SU-DHL-6 (cell line): ENCODE results near the gene RGL4.

Experiments used
- H2AFZ ChIP-seq: fragments of 200-600 bp; sonication (generic); 2 replicates; pipeline ENCODE4 v1.6.1; 2014; ENCODE audit warnings: low read depth, mild to moderate bottlenecking, moderate library complexity, mixed read lengths, antibody characterized with exemption, low read length; ENCODE audit not compliant: severe bottlenecking
- H3F3A ChIP-seq: fragments of 200-600 bp; shearing (Covaris generic); 2 replicates; pipeline ENCODE4 v1.6.0; 2016; ENCODE audit warnings: antibody characterized with exemption, mild to moderate bottlenecking; ENCODE audit not compliant: insufficient read depth
- H3K27ac ChIP-seq: fragments of 200-600 bp; sonication (generic); 2 replicates; pipeline ENCODE4 v1.5.1; 2016; ENCODE audit warnings: low read depth, mild to moderate bottlenecking, low read length, moderate library complexity, mixed read lengths
- H3K27me3 ChIP-seq: fragments of 200-600 bp; sonication (generic), shearing (Covaris generic); 2 replicates; pipeline ENCODE4 v1.6.0; 2014; ENCODE audit warnings: mild to moderate bottlenecking, low read length
- H3K36me3 ChIP-seq: fragments of 200-600 bp; sonication (generic); 2 replicates; pipeline ENCODE4 v1.6.1; 2014; ENCODE audit warnings: mild to moderate bottlenecking, low read length, mixed read lengths
- H3K4me2 ChIP-seq: fragments of 300-600, 200-600 bp; shearing (Covaris generic), sonication (generic); 2 replicates; pipeline ENCODE4 v1.6.0; 2014; ENCODE audit warnings: low read length, low read depth, mild to moderate bottlenecking; ENCODE audit not compliant: poor library complexity, severe bottlenecking
- H3K4me3 ChIP-seq: fragments of 200-600 bp; sonication (generic); 2 replicates; pipeline ENCODE4 v1.5.1; 2014; ENCODE audit warnings: antibody characterized with exemption, low read length, mild to moderate bottlenecking, mixed read lengths; ENCODE audit not compliant: insufficient read depth, poor library complexity, severe bottlenecking
- H3K79me2 ChIP-seq: fragments of 200-600 bp; sonication (generic); 2 replicates; pipeline ENCODE4 v1.6.1; 2014; ENCODE audit warnings: mild to moderate bottlenecking, low read length, moderate library complexity; ENCODE audit not compliant: insufficient read depth
- H3K9ac ChIP-seq: fragments of 200-600 bp; sonication (generic); 2 replicates; pipeline ENCODE4 v1.7.0; 2014; ENCODE audit warnings: mild to moderate bottlenecking, low read length
- H3K9me2 ChIP-seq: fragments of 200-600 bp; sonication (generic); replicated peaks from 2 replicates; pipeline ENCODE4 v1.6.1; 2014; ENCODE audit warnings: low read length; ENCODE audit not compliant: insufficient read depth
- H3K9me3 ChIP-seq: fragments of 200-600 bp; sonication (generic); 2 replicates; pipeline ENCODE4 v1.6.1; 2014; ENCODE audit warnings: low read length, mixed read lengths; ENCODE audit not compliant: insufficient read depth
- H4K20me1 ChIP-seq: fragments of 200-600 bp; sonication (generic); 2 replicates; pipeline ENCODE4 v1.6.1; 2014; ENCODE audit warnings: low read depth, mild to moderate bottlenecking, antibody characterized with exemption, low read length, moderate library complexity, mixed read lengths
- CTCF ChIP-seq: fragments of 200-600 bp; sonication (generic); IDR thresholded peaks from one replicate; pipeline ENCODE4 v1.5.1; 2017; ENCODE audit warnings: antibody characterized with exemption, mild to moderate bottlenecking, low read length, moderate library complexity; ENCODE audit not compliant: insufficient read depth, poor library complexity, severe bottlenecking
- EZH2phosphoT487 ChIP-seq: fragments of 200-600 bp; sonication (generic), shearing (Covaris generic); conservative IDR thresholded peaks from 2 replicates; pipeline ENCODE4 v1.6.1; 2018; ENCODE audit warnings: mild to moderate bottlenecking, antibody characterized with exemption, low read length, moderate library complexity, mixed read lengths

Gene RGL4

GRCh38 chr22:23744001-23744400, 53.2 kb downstream of the RGL4 start:
- H3K27ac ChIP-seq, result no peak overlapping the region
- H3K27me3 ChIP-seq, result no peaks in the 10 kb centered on the region
- no peak for TF ChIP-seq CTCF
- TF ChIP-seq EZH2phosphoT487, result no peak
- H2AFZ ChIP-seq, result no peak overlapping the region
- no peaks in the 10 kb centered on the region for H3K9me2 ChIP-seq
- H3K36me3 ChIP-seq, result no peaks in the 10 kb centered on the region
- no peaks in the 10 kb centered on the region for H4K20me1 ChIP-seq
- H3K4me3 ChIP-seq, result no peak overlapping the region
- H3F3A ChIP-seq, result no peaks in the 10 kb centered on the region
- H3K4me2 ChIP-seq, result no peak overlapping the region
- no peaks in the 10 kb centered on the region for H3K79me2 ChIP-seq
- no peak overlapping the region for H3K9ac ChIP-seq
- H3K9me3 ChIP-seq, result no peaks in the 10 kb centered on the region

- Histone ChIP-seq H3K4me3 (no peak overlapping the region), H3K36me3 (no peaks in the 10 kb centered on the region), H2AFZ (no peak overlapping the region), H3K9ac (no peak overlapping the region), H3F3A (no peaks in the 10 kb centered on the region), H4K20me1 (no peaks in the 10 kb centered on the region), H3K27ac (no peak overlapping the region), H3K9me3 (no peaks in the 10 kb centered on the region), H3K79me2 (no peaks in the 10 kb centered on the region), H3K4me2 (no peak overlapping the region), H3K27me3 (no peaks in the 10 kb centered on the region), H3K9me2 (no peaks in the 10 kb centered on the region)
- no peak for TF ChIP-seq EZH2phosphoT487
- no peak for TF ChIP-seq CTCF
Measured at GRCh38 chr22:23744485-23744884, 53.7 kb downstream of the RGL4 start.

- Histone ChIP-seq H3K36me3 (no peaks in the 10 kb centered on the region), H3F3A (no peaks in the 10 kb centered on the region), H3K9ac (no peak overlapping the region), H3K9me2 (no peaks in the 10 kb centered on the region), H3K27me3 (no peaks in the 10 kb centered on the region), H3K4me3 (no peak overlapping the region), H3K27ac (no peak overlapping the region), H3K4me2 (no peak overlapping the region), H3K79me2 (no peaks in the 10 kb centered on the region), H2AFZ (no peak overlapping the region), H3K9me3 (no peaks in the 10 kb centered on the region), H4K20me1 (no peaks in the 10 kb centered on the region)
- TF ChIP-seq EZH2phosphoT487 (no peak), CTCF (no peak)
Measured at GRCh38 chr22:23745791-23746190, 55.0 kb downstream of the RGL4 start.
